ENCODE results near the gene EEF2K.

GRCh38 chr16:22318690-22319358 lies 112.7 kb downstream of the EEF2K start:
- TF ChIP-seq CTCF (IDR thresholded peaks at IDR 0.05; ENCODE audit: low read depth, low read length, poor library complexity, severe bottlenecking) (peak; percentile 68), EZH2phosphoT487 (IDR thresholded peaks at IDR 0.05; ENCODE audit: borderline replicate concordance, low read length) (no peak)

Measured in DOHH2 (cell line).